Measurements from ENCODE around the gene SLC46A3.

Gene SLC46A3

GRCh38 chr13:28753208-28753892 is 34.6 kb upstream of the SLC46A3 start:
- TF ChIP-seq EZH2phosphoT487 (IDR thresholded peaks at IDR 0.05; ENCODE audit: borderline replicate concordance, low read length) (no peak), CTCF (IDR thresholded peaks at IDR 0.05; ENCODE audit: low read depth, low read length, poor library complexity, severe bottlenecking) (no peak)
- Histone ChIP-seq H3K4me1 (ENCODE audit: control insufficient read depth, low read length) (no peaks in the 10 kb centered on the region), H3K79me2 (ENCODE audit: control insufficient read depth, low read length) (no peaks in the 10 kb centered on the region), H3K36me3 (ENCODE audit: control insufficient read depth, low read length) (no peaks in the 10 kb centered on the region), H3K4me3 (ENCODE audit: low read length) (no peak overlapping the region), H3K27me3 (ENCODE audit: control insufficient read depth, low read length) (no peaks in the 10 kb centered on the region), H3K27ac (ENCODE audit: low read depth, low read length) (no peak overlapping the region), H3K9me3 (ENCODE audit: control insufficient read depth, insufficient read depth, low read length) (0 out of 2 replicates have a peak, but pooled peaks cover 7% of the 10 kb centered on the region), H4K20me1 (ENCODE audit: control insufficient read depth, insufficient read depth, low read depth, low read length) (no peaks in the 10 kb centered on the region), H3K4me2 (ENCODE audit: low read length) (no peak overlapping the region), H3K9me2 (replicated peaks; ENCODE audit: control insufficient read depth, low read length) (no peaks in the 10 kb centered on the region), H3F3A (ENCODE audit: control insufficient read depth, insufficient read depth) (no peaks in the 10 kb centered on the region)

GRCh38 chr13:28751175-28751960 is 32.6 kb upstream of the SLC46A3 start:
- no peaks in the 10 kb centered on the region for H3K9me2 ChIP-seq (replicated peaks; ENCODE audit: control insufficient read depth, low read length)

GRCh38 chr13:28750187-28751045 is 31.6 kb upstream of the SLC46A3 start:
- Histone ChIP-seq H3K79me2 (ENCODE audit: control insufficient read depth, low read length) (no peaks in the 10 kb centered on the region), H3K4me3 (ENCODE audit: low read length) (no peak overlapping the region), H3K4me1 (ENCODE audit: control insufficient read depth, low read length) (no peaks in the 10 kb centered on the region), H3K9me3 (ENCODE audit: control insufficient read depth, insufficient read depth, low read length) (no peaks in the 10 kb centered on the region), H3K27me3 (ENCODE audit: control insufficient read depth, low read length) (no peaks in the 10 kb centered on the region), H3K36me3 (ENCODE audit: control insufficient read depth, low read length) (no peaks in the 10 kb centered on the region), H3K4me2 (ENCODE audit: low read length) (no peak overlapping the region), H4K20me1 (ENCODE audit: control insufficient read depth, insufficient read depth, low read depth, low read length) (no peaks in the 10 kb centered on the region), H3K9me2 (replicated peaks; ENCODE audit: control insufficient read depth, low read length) (no peaks in the 10 kb centered on the region), H3K27ac (ENCODE audit: low read depth, low read length) (no peak overlapping the region), H3F3A (ENCODE audit: control insufficient read depth, insufficient read depth) (no peaks in the 10 kb centered on the region)
- TF ChIP-seq EZH2phosphoT487 (IDR thresholded peaks at IDR 0.05; ENCODE audit: borderline replicate concordance, low read length) (no peak), CTCF (IDR thresholded peaks at IDR 0.05; ENCODE audit: low read depth, low read length, poor library complexity, severe bottlenecking) (no peak)

More at GRCh38 chr13:28751175-28751960, 32.6 kb upstream of the SLC46A3 start:
- no peak overlapping the region for H3K4me3 ChIP-seq (ENCODE audit: low read length)
- H3K79me2 ChIP-seq (ENCODE audit: control insufficient read depth, low read length) = no peaks in the 10 kb centered on the region
- H3F3A ChIP-seq (ENCODE audit: control insufficient read depth, insufficient read depth) = no peaks in the 10 kb centered on the region
- H3K27me3 ChIP-seq (ENCODE audit: control insufficient read depth, low read length) = no peaks in the 10 kb centered on the region
- no peaks in the 10 kb centered on the region for H3K9me3 ChIP-seq (ENCODE audit: control insufficient read depth, insufficient read depth, low read length)
- no peak overlapping the region for H3K27ac ChIP-seq (ENCODE audit: low read depth, low read length)
- no peaks in the 10 kb centered on the region for H3K4me1 ChIP-seq (ENCODE audit: control insufficient read depth, low read length)
- H4K20me1 ChIP-seq (ENCODE audit: control insufficient read depth, insufficient read depth, low read depth, low read length) = no peaks in the 10 kb centered on the region
- H3K36me3 ChIP-seq (ENCODE audit: control insufficient read depth, low read length) = no peaks in the 10 kb centered on the region
- no peak overlapping the region for H3K4me2 ChIP-seq (ENCODE audit: low read length)
- no peak for TF ChIP-seq EZH2phosphoT487 (IDR thresholded peaks at IDR 0.05; ENCODE audit: borderline replicate concordance, low read length)
- TF ChIP-seq CTCF (IDR thresholded peaks at IDR 0.05; ENCODE audit: low read depth, low read length, poor library complexity, severe bottlenecking) = no peak

All from DOHH2 (cell line).